ENCODE results near the gene RBP3. TPM values are rescaled to one million over a fixed set of nuclear protein-coding genes. Genes with fewer than 3 reads are reported as not detected.

Gene RBP3
- total and polyA plus RNA-seq, 2 of the 4 experiments (the other 2 are of a cell fraction): not detected

DNA sequence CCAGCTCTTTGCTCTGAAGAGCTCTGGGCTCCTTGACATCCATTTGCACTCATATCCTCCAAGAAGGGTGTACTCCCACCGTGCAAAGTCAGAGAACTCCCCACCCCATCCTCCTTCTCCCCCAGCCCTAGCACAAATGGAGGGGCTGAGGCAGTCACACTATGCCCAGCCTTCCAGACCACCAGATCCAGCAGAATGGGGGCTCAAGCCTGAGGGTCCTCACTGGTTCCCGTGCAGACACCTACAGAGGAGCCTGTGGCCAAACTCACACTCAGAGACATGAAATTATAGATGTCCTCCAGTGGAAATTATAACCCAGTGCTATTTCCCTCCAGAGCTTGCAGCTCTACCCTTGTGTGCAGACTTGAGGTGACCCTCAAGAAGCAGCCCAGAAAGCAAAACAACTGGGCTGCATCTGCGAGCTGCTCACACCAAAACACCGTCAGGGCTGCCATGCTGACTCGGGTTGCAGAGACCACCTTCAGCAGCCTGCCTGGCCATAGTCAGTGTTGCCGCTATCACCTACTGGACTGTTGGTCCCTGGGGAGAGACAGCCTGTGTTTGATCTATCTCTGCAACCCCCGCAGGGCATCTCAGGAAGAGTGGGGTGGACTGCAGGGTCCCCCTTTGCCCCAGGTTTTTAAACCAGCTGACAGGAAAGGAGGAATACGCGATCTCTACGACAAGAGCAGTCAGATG, 28.5 kb downstream of the RBP3 start:
- POLR2A ChIA-PET (ENCODE audit: unreplicated experiment): no interaction called here
- Histone ChIP-seq H3K79me1 (ENCODE audit: low read depth in 1 of 2, low read length in 2 of 2) (no peaks in the 10 kb centered on the region), H4K8ac (ENCODE audit: low read depth in 2 of 2, low read length in 2 of 2) (no peak overlapping the region), H2BK120ac (ENCODE audit: low read depth, low read length) (no peak overlapping the region), H2AK9ac (replicated peaks; ENCODE audit: low read depth, low read length, poor library complexity) (no peak overlapping the region), H4K5ac (ENCODE audit: low read depth, low read length) (no peak overlapping the region), H2AFZ (replicated peaks; ENCODE audit: low read length, poor library complexity) (no peak overlapping the region), H3K4me2 (ENCODE audit: low read depth, low read length) (no peak overlapping the region), H3K14ac (replicated peaks; ENCODE audit: low read depth, low read length) (no peak overlapping the region), H2AK5ac (ENCODE audit: low read depth, low read length) (no peak overlapping the region), H3K36me3 (ENCODE audit: control insufficient read depth, insufficient read depth, low read length) (no peaks in the 10 kb centered on the region), H3K4ac (ENCODE audit: low read depth, low read length) (no peak overlapping the region), H3K9me1 (ENCODE audit: insufficient read depth, low read length) (no peaks in the 10 kb centered on the region), H3K4me3 (ENCODE audit: insufficient read depth, low read depth, low read length) (no peak overlapping the region), H3K23ac (ENCODE audit: low read depth, low read length) (no peak overlapping the region), H3K56ac (ENCODE audit: extremely low read depth, insufficient read depth, low read length) (no peak overlapping the region), H3K9me3 (ENCODE audit: control insufficient read depth, insufficient read depth, low read length) (no peaks in the 10 kb centered on the region), H3K27me3 (ENCODE audit: control insufficient read depth, insufficient read depth, low read length) (peaks cover 68% of the 10 kb centered on the region), H3K9ac (ENCODE audit: low read depth, low read length) (no peak overlapping the region), H2BK15ac (ENCODE audit: low read depth, low read length) (no peak overlapping the region), H2BK20ac (ENCODE audit: low read depth, low read length) (no peak overlapping the region), H2BK5ac (ENCODE audit: low read depth, low read length, poor library complexity, severe bottlenecking) (no peak overlapping the region), H3K27ac (ENCODE audit: insufficient read depth, low read length) (no peak overlapping the region), H4K91ac (ENCODE audit: insufficient read depth, low read depth, low read length) (no peak overlapping the region), H3K4me1 (ENCODE audit: control insufficient read depth, insufficient read depth, low read length) (peaks cover 4% of the 10 kb centered on the region; the same call in 1 of the 2 replicates), H3K18ac (ENCODE audit: low read depth, low read length) (no peak overlapping the region), H4K20me1 (ENCODE audit: insufficient read depth, low read length) (no peaks in the 10 kb centered on the region)
- dilution Hi-C loops (cut with HindIII; ENCODE audit: low sequenced_read_pairs, unreplicated experiment) (no loop called here), intact Hi-C loops (cut with micrococcal nuclease) (no loop called here), in situ Hi-C loops (cut with MboI; ENCODE audit: low sequenced_read_pairs) (no loop called here)
- TF ChIP-seq BHLHE40 (IDR thresholded peaks at IDR 0.05; ENCODE audit: low read depth, low read length) (no peak), CEBPB (IDR thresholded peaks at IDR 0.05; ENCODE audit: low read depth, low read length) (no peak), NFE2L2 (IDR thresholded peaks at IDR 0.05; ENCODE audit: low read depth, low read length) (no peak), SMC3 (IDR thresholded peaks at IDR 0.05; ENCODE audit: low read depth, low read length) (no peak), RCOR1 (IDR thresholded peaks at IDR 0.05; ENCODE audit: insufficient replicate concordance, low read length) (no peak), FOS (IDR thresholded peaks at IDR 0.05; ENCODE audit: low read depth, low read length) (no peak), CHD1 (IDR thresholded peaks at IDR 0.05; ENCODE audit: low read depth, low read length) (no peak), RFX5 (IDR thresholded peaks at IDR 0.05; ENCODE audit: low read depth, low read length) (no peak), MAZ (IDR thresholded peaks at IDR 0.05; ENCODE audit: borderline replicate concordance, low read depth, low read length) (no peak), POLR2A (IDR thresholded peaks at IDR 0.05; ENCODE audit: low read depth, low read length) (no peak), MAFK (IDR thresholded peaks at IDR 0.05; ENCODE audit: low read depth, low read length) (no peak), MXI1 (IDR thresholded peaks at IDR 0.05; ENCODE audit: borderline replicate concordance, low read depth, low read length) (no peak), RAD21 (IDR thresholded peaks at IDR 0.05; ENCODE audit: low read length) (no peak)
- TF ChIP-seq, protein P1, sequence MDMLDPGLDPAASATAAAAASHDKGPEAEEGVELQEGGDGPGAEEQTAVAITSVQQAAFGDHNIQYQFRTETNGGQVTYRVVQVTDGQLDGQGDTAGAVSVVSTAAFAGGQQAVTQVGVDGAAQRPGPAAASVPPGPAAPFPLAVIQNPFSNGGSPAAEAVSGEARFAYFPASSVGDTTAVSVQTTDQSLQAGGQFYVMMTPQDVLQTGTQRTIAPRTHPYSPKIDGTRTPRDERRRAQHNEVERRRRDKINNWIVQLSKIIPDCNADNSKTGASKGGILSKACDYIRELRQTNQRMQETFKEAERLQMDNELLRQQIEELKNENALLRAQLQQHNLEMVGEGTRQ (IDR thresholded peaks at IDR 0.05; ENCODE audit: low read depth, low read length): no peak
- TF ChIP-seq, protein P2, sequence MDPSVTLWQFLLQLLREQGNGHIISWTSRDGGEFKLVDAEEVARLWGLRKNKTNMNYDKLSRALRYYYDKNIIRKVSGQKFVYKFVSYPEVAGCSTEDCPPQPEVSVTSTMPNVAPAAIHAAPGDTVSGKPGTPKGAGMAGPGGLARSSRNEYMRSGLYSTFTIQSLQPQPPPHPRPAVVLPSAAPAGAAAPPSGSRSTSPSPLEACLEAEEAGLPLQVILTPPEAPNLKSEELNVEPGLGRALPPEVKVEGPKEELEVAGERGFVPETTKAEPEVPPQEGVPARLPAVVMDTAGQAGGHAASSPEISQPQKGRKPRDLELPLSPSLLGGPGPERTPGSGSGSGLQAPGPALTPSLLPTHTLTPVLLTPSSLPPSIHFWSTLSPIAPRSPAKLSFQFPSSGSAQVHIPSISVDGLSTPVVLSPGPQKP (IDR thresholded peaks at IDR 0.05; ENCODE audit: borderline replicate concordance, low read depth, low read length): no peak
- TF ChIP-seq, protein P3, sequence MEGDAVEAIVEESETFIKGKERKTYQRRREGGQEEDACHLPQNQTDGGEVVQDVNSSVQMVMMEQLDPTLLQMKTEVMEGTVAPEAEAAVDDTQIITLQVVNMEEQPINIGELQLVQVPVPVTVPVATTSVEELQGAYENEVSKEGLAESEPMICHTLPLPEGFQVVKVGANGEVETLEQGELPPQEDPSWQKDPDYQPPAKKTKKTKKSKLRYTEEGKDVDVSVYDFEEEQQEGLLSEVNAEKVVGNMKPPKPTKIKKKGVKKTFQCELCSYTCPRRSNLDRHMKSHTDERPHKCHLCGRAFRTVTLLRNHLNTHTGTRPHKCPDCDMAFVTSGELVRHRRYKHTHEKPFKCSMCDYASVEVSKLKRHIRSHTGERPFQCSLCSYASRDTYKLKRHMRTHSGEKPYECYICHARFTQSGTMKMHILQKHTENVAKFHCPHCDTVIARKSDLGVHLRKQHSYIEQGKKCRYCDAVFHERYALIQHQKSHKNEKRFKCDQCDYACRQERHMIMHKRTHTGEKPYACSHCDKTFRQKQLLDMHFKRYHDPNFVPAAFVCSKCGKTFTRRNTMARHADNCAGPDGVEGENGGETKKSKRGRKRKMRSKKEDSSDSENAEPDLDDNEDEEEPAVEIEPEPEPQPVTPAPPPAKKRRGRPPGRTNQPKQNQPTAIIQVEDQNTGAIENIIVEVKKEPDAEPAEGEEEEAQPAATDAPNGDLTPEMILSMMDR (conservative IDR thresholded peaks at IDR 0.05; ENCODE audit: low read depth, low read length): no peak
- 80% methylated on average over 5 of the region's 10 CpGs; no CpG with 5 or more reads in 1 of the 2 experiments for WGBS, 2 experiments (ENCODE audit: extremely low coverage in 2 of 2, insufficient read length in 1 of 2)
- ATAC-seq (ENCODE audit: low read depth): no peak
- DNase-seq: no peak
- CTCF ChIA-PET: interaction anchor here (0.6 to 0.7 kb wide), 2 partner anchors 11 to 12 kb away, joined by 4 read pairs; no protein-coding TSS in a partner anchor
- BruUV-seq (replicated peaks): no TSS peak

Data from IMR-90 (cell line).